ENCODE results near the gene DMTF1. TPM values are rescaled to one million over a fixed set of nuclear protein-coding genes. Genes with fewer than 3 reads are reported as not detected.

The DMTF1 gene
- total RNA-seq, 2 experiments from 2014 or later = 63.0 to 65.1 TPM

- Mint-ChIP-seq H3K4me1 (ENCODE audit: low read depth) (no peaks in the 10 kb centered on the region), H3K9me3 (no peaks in the 10 kb centered on the region), H3K4me3 (no peak overlapping the region), H3K27me3 (peaks cover 3% of the 10 kb centered on the region), H3K36me3 (ENCODE audit: low read depth) (no peaks in the 10 kb centered on the region), H3K27ac (no peak overlapping the region)
- ChIA-PET CTCF (no interaction called here), POLR2A (no interaction called here)
- intact Hi-C loops (cut with micrococcal nuclease) = no loop called here
- ATAC-seq (no peak), DNase-seq (no peak)
- TF ChIP-seq CTCF (IDR thresholded peaks at IDR 0.05) = no peak
These were observed 22.4 kb upstream of the DMTF1 start for GRCh38 chr7:87129848-87130247.

- H3K9me3 Mint-ChIP-seq = no peaks in the 10 kb centered on the region
- H3K27ac Mint-ChIP-seq = no peak overlapping the region
- intact Hi-C loops (cut with micrococcal nuclease) = no loop called here
- no peak for TF ChIP-seq CTCF (IDR thresholded peaks at IDR 0.05)
- no peaks in the 10 kb centered on the region for H3K36me3 Mint-ChIP-seq (ENCODE audit: low read depth)
- no peaks in the 10 kb centered on the region for H3K4me1 Mint-ChIP-seq (ENCODE audit: low read depth)
- ChIA-PET POLR2A (no interaction called here), CTCF (no interaction called here)
- ATAC-seq (no peak), DNase-seq (no peak)
- no peak overlapping the region for H3K4me3 Mint-ChIP-seq
- peaks cover 7% of the 10 kb centered on the region for H3K27me3 Mint-ChIP-seq
These were observed 20.5 kb upstream of the DMTF1 start for GRCh38 chr7:87131771-87132170.

- DNase-seq (no peak), ATAC-seq (no peak)
- ChIA-PET CTCF (interaction anchor here (1.2 to 1.3 kb wide), 2 partner anchors 11 to 99 kb away, joined by 3 to 4 read pairs; no protein-coding TSS in a partner anchor), POLR2A (no interaction called here)
- no peak overlapping the region for H3K27ac Mint-ChIP-seq
- TF ChIP-seq CTCF (IDR thresholded peaks at IDR 0.05) = no peak
- no peaks in the 10 kb centered on the region for H3K9me3 Mint-ChIP-seq
- no peaks in the 10 kb centered on the region for H3K4me1 Mint-ChIP-seq (ENCODE audit: low read depth)
- H3K27me3 Mint-ChIP-seq = peaks cover 23% of the 10 kb centered on the region
- no peaks in the 10 kb centered on the region for H3K36me3 Mint-ChIP-seq (ENCODE audit: low read depth)
- intact Hi-C loops (cut with micrococcal nuclease) = no loop called here
- no peak overlapping the region for H3K4me3 Mint-ChIP-seq
These were observed 15.0 kb upstream of the DMTF1 start for GRCh38 chr7:87137271-87137670.

DNA sequence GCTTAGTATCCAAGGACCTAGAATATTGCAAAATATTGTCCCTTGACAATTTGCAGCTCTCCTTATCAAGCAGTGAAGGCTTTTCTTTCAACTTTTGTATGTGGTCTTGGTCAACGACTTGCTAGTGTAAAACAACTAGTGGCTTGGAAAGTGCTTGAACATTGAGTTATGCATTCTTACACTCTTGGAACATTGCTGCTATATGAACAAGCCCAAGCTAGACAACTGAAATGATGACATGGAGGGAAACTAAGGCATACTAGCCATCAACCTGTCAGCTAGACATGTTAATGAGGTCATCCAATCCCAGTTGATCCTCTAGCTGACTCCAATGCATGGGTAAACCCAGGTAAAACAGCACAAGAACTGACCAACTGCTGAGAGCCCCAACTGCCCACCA is 12.7 kb upstream of the DMTF1 start:
- Mint-ChIP-seq H3K9me3 (no peaks in the 10 kb centered on the region), H3K27me3 (peaks cover 21% of the 10 kb centered on the region), H3K4me3 (no peak overlapping the region), H3K27ac (no peak overlapping the region), H3K36me3 (ENCODE audit: low read depth) (no peaks in the 10 kb centered on the region), H3K4me1 (ENCODE audit: low read depth) (no peaks in the 10 kb centered on the region)
- ChIA-PET POLR2A (no interaction called here), CTCF (interaction anchor here (1.3 to 2.6 kb wide), 2 partner anchors 9 to 212 kb away, joined by 3 to 11 read pairs; no protein-coding TSS in a partner anchor)
- DNase-seq (no peak), ATAC-seq (no peak)
- intact Hi-C loops (cut with micrococcal nuclease) = no loop called here
- TF ChIP-seq CTCF (IDR thresholded peaks at IDR 0.05) = no peak

GRCh38 chr7:87140271-87140748 is 11.9 kb upstream of the DMTF1 start:
- Mint-ChIP-seq H3K4me1 (ENCODE audit: low read depth) (no peaks in the 10 kb centered on the region), H3K27me3 (peaks cover 21% of the 10 kb centered on the region), H3K27ac (no peak overlapping the region), H3K9me3 (no peaks in the 10 kb centered on the region), H3K36me3 (ENCODE audit: low read depth) (no peaks in the 10 kb centered on the region), H3K4me3 (no peak overlapping the region)
- no peak for TF ChIP-seq CTCF (IDR thresholded peaks at IDR 0.05)
- ATAC-seq = no peak
- intact Hi-C loops (cut with micrococcal nuclease) = no loop called here
- CTCF ChIA-PET = interaction anchor here (1.3 to 2.6 kb wide), 2 partner anchors 8 to 213 kb away, joined by 3 to 11 read pairs; no protein-coding TSS in a partner anchor
- DNase-seq = no peak
- POLR2A ChIA-PET = no interaction called here

Measured in activated CD8-positive, alpha-beta T cell treated with anti-CD3 and anti-CD28 coated beads for 36 hours (primary cell).